Hematopoietic multipotent progenitor cell treated with erythropoietin and hydrocortisone succinate and interleukin-3 and kit ligand, for 4 days (in vitro differentiated cells): ENCODE data around the gene ZNRF1.

Source experiments
- DNase-seq: peaks from one replicate; pipeline ENCODE4 v3.0.0-alpha.2; 2015

ZNRF1 gene

DNA sequence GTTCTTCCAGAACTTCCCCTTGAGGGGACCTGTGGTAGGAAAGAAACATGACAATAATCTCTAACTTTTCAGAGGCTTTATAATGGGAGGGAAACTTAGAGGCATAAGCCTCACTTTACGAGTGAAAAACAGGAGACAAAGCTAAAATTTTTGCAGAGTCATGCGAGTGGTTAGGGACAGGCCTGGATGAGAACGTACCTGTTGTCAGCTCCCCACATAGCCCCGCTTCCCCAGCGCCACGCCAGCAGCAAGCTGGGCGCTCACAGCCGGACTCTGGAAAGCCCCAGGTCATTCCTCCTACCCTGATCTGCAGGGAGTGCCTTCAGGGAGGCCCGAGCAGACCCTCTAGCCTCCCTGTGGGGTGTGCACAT, 64.1 kb downstream of the ZNRF1 start:
- no peak for DNase-seq

DNA sequence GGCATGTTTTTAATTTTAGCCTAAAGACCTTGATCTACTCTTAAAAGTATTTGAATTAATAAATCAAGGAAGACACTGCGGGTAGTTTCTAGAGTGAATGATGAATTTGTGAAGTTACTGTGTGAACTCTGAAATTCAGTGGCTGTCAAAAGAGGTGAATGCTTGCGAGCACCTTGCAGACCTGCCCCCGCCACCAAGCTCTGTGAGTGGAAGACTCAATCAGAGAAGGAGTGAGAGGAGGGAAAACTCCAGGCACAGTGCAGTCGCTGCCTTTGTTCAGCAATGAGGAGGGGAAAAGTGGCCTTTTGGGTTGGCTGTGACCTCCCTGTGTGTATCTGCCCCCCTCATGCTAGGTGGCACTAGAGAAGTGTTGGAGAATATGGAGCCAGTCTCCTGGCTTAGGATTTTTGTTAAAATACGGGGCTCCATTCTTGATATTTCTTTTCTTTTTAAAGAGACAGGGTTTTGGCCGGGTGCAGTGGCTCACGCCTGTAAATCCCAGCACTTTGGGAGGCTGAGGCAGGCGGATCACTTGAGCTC, 64.8 kb downstream of the ZNRF1 start:
- peak; percentile 69 for DNase-seq

DNA sequence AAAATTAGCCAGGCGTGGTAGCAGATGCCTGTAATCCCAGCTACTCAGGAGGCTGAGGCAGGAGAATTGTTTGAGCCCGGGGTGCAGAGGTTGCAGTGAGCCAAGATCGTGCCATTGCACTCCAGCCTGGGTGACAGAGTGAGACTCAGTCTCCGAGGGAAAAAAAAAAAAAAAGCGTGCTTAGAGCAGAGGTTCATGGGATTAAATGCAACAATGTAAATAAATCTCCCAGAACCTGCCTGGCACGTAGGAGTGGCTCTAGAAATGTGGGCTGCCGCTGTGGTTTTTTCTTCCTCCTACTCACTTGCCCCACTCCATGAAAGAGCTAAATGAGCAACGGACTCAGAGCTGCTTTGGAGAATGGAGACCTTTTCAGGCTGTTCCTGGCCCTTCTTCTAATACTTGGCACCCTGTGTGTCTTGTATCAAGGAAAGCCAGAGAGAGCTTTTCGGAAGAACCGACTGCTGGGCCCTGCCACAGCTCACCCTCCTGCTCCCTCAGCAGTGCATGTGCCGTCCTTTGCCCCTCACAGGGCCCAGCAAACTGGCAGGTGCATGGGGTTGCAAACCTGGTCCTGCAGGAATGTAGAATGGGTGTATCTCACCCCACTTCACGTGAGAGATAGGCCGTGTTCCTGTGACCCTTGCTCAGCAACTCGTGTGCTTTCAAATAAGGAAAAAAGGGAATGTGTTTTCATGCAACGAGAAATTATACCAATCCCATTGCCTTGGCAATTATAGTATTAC, 65.8 kb downstream of the ZNRF1 start:
- DNase-seq = peak; percentile 95

- DNase-seq = peak; percentile 93
These were observed 66.3 kb downstream of the ZNRF1 start for GRCh38 chr16:75065149-75065505.

DNA sequence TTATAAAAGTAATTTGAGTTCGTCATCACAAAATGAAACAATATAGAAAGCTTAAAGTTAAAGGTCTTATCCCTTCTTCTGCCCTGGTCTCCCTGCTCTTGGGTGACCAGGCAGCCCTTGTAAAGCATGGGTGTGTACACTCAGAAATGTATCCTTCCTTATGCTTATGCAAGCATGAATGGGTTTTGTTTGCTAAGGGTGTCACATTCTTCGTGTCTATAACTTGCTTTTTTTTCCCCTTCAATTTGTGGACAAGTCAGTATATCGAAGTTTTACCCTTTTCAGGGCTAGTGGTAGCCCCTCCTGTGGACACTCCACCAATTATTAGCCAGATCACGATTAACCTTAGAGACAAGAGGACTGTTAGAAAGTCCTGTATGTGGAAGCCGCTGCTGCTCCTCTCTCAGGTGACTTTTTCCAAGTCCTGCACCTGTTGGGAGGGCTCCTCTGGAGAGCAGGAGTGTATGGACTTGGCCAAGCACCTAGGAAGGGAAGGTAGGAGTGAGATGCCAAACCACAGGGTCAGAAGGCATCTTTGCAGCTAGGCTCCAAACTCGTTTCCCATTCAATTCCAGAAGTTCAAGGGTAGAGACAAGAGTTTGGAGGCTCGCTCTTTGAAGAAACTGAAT, 66.8 kb downstream of the ZNRF1 start:
- peak; percentile 61 for DNase-seq

DNA sequence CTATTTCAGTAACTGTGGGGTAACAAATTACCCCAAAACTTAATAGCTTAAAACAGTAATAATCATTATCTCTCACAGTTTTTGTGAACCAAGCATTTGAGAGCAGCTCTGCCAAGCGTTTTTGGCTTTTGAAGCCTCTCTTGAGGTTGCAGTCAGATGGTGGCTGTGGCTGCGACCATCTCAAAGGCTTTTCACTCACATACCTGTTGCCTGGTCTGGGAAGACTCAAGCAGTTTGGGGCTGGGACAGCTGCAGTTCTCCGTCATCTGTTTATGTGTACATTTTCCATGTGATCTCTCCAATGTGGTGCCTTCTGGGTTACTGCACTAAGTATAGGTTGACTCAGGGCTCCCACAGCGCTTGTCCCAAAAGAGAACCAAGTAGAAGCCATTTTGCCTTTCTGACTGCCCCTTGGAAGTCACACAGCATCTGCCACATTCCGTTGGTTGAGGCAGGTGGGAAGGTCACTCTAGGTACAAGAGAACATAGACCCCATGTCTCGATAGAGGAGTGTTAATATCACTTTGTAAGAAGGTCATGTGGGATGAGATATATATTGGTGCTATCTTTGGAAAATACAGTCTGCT, 68.1 kb downstream of the ZNRF1 start:
- DNase-seq = no peak

DNA sequence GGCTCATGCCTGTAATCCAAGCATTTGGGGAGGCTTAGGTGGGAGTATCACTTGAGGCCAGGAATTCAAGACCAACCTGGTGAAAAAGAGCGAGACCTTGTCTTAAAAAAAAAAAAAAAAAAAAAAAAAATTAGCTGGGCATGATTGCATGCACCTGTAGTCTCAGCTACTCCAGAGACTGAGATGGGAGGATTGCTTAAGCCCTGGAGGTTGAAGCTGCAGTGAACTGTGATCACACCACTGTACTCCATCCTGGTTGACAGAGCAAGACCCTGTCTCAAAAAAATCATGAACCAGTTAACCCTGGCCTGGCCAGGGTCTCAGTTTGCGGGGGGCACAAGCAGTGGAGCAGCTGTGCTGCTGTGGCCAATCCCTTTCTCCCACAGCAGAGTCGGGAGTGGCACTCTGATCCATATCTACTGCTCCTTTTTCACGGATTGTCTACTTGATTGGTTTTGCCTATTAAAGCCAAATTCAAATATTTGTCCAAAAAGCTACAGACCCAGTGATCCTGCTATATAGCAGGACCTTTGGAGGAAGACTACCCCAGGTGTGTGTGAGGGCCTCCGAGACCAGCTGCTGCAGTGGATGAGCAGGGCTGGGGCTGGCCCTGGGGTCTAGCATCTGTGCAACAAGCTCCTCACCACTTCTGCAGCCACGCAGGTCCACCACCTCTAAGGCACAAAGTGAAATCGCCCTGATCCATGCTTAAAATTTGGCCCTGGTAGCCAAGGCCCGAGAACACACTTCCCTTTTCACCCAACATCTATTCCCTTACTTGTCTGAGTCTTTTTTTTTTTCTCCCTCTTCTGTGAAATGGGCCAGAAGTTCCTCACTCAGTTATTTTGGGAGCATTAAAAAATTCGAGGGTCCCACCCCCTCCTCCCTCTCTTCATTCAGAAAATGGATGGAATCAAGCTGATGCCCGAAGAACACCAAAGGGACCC, 69.5 kb downstream of the ZNRF1 start:
- no peak for DNase-seq

DNA sequence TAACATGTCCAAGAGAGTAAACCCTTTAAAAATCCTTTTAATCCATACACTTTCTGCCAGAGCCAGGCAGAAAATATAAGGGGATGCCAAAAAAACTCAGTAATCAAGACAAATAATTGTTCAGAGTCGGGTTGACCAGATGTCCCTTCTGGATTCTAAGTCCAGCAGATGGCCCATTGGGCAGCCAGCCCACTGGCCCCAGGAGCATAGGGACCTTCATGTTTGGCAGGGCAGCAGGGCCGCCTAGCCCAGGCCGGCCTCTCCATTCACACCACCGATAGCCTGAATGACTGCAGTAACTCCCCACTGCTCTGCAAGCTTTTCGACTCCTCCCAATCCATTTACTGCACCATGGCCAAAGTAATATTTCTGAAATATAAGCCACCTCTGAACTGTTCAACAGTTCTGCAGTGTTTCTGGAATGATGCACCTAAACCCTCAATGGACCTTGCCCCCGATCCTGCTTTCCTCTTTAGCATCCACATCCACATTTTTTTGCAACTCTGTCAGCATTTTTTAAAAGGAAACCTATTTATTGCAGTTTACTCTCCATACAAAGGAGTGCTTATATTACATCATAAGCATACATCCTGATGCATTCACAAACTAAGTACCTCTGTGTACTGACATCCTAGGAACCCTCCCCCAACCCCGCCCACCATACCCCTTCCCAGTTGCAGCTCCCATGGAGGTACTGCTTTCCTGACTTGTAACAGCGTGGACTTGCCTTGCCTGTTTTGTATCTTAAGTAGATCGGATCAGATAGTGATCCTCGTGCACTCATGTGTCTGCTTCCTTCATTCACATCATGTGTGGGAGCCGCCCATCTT, 71.4 kb downstream of the ZNRF1 start:
- DNase-seq = no peak

DNA sequence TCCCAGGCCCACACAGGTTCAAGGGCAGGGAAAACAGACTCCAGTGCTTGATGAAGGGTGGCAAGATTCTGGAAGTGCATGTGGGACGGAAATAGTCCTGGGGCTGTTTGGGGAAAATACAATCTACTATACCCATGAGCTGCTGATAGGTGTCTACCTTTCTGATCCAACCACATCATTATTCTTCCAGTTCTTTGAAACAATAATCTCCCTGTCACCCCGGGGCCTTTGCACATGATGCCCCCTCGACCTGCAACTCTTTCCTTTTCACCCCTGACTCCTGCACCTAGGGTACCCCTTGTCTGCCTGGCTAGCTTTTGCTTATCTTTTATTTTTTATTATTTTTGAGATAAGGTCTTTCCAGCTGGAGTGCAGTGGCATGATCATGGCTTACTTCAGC, 72.8 kb downstream of the ZNRF1 start:
- no peak for DNase-seq

DNA sequence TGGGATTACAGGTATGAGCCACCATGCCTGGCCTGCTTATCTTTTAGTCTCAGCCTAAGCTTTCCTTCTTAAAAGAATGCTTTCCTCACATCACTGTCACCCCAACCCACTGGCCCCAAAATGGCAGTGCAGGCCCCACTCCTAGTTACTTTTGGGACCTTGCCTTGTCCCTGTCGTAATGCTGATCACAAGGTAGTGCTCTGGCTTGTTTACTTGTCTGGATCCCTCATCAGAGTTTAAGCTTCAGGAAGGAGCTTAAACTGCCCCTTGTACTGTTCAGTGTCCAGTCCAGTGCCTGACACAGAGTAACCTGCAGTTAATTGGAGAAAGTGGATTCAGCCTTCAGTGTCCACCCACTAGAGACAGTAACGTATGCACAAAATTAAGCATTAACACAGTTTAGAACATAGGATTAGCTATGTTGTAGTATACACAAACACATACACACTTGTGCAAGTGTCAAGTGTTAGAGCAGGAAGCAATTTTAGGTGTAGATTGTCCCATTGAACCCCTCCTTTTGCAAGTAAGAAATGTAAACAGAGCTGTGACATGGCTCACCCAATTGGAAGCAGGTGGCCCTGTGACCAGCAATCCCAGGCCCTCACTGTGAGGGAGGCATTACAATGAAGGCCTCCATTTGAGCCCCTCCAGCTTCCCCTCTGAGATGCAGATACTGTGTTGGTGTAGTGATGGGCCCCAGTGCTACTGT, 73.6 kb downstream of the ZNRF1 start:
- no peak for DNase-seq

GRCh38 chr16:75073545-75074303, 74.9 kb downstream of the ZNRF1 start:
- DNase-seq = peak; percentile 68

GRCh38 chr16:75074304-75074793, 75.5 kb downstream of the ZNRF1 start:
- no peak for DNase-seq

GRCh38 chr16:75074920-75075687, 76.3 kb downstream of the ZNRF1 start:
- peak; percentile 100 for DNase-seq

DNA sequence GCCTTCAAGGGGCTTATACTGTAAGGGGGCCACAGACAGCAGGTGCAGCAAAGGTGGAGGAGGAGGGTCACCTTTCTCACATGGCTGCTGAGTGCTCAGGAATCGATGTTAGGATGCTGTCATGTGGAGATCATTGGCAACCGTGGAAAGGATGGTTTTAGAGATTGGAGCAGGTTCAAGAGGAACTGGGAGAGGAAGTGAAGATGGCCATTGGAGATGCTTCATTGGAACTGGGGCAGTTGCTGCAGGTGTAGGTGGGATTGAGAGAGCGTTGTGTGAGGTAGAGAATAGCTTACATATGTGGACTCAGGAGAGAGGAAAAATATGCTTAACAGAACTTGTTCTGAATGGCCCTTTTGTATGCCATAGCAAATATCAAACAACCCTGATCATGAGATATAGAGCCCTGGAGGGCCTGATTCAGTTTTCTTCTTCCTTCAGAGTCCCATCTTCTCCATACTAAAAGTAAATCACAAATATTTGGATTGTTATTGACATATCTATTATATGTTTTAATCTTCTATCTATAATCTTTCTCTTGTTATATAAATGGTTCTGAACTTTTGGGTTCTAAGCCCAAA, 77.0 kb downstream of the ZNRF1 start:
- no peak for DNase-seq

- no peak for DNase-seq
These were observed 80.1 kb downstream of the ZNRF1 start for GRCh38 chr16:75078886-75079285.

GRCh38 chr16:75079346-75079926, 80.6 kb downstream of the ZNRF1 start:
- DNase-seq = no peak

DNA sequence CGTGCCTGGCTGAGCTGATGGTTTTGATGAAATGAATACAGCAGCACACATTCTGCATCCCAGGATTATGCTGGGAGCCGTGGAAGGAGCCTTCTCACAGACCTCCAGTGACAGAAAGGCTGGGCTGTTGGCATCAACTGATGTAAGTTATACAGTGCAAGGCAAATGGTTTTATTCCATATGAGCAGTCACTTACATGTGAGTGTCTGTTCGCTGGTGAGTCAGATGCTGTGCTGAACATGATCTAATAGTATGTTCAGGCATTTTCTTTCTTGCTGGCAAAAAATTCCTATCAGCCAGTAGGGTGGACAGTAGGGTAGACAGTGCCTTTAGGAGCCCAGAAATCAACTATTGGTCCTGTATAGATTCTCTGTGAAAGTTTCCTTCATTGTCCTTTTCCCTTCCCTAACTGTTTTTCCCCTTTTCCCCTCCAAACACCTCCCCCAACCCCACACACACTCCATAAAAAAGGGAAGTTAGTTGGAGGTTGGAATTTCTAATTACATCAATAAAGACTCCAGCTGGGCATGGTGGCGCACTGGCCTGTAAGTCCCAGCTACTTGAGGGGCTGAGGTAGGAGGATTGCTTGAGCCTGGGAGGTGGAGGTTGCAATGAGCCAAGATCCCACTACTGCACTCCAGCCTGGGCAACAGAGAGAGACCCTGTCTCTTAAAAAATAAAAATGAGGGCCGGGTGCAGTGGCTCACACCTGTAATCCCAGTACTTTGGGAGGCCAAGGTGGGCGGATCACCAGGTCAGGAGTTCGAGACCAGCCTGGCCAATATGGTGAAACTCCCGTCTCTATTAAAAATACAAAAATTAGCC, 81.6 kb downstream of the ZNRF1 start:
- no peak for DNase-seq
